GM21367 (cell line): Measurements from ENCODE around the gene POC5.

Experiments
- ATAC-seq: cut with Tn5 transposase; IDR thresholded peaks from one replicate; pipeline ENCODE4 v1.9.1; 2021; ENCODE audit not compliant: unreplicated experiment

Gene POC5

DNA sequence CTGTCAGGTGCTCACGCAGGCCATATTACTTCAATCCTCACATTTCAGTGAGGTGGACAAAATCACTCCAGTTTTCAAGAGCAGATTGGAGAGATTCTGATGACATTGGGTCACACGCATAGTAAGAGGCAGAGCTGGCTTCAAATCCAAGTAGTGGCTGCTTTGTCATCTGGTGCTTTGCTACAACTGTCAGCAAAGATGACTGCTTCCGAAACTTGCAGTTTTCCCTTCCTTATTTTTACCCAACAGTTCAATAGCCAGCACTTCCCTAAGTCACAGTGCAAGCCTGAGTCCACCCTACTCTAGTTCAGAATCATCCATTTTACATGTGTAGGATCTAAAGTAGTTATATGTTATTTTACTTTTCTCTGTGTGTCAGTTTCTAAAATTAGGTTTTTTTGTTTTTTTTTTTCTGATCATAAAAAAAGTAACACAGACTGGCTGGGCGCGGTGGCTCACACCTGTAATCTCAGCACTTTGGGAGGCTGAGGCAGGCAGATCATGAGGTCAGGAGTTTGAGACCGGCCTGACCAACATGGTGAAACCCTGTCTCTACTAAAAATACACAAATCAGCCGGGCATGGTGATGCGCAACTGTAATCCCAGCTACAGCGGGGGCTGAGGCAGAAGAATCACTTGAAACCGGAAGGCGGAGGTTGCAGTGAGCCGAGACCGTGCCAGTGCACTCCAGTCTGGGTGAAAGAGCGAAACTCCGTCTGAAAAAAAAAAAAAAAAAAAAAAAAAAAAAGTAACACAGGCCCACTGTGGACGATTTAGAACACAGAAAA, 56.4 kb downstream of the POC5 start:
- no peak for ATAC-seq

DNA sequence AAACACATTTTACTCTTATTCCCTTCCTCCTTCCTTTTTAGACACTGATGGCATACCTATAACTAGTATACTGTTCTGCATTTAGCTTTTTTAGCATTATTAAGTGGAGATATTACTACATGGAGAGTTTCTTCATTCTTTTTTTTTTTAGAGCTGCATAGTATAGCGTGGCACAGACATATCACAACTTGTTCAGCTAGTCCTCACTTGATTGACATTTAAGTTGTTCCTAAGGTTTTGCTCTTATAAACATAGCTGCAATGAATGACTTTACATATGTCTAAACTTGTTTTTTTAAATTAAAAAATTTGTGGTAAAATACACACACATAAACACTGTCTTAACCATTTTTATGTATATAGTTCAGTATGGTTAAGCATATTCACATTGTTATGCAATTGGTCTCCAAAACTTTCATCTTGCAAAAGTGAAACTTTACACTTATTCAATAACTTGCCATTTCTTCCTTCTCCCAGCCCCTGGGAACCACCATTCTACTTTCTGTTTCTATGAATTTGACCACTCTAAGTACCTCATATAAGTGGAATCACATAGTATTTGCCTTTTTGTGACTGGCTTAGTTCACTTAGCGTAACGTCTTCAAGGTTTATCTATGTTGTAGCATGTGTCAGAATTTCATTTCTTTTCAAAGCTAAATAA, 57.3 kb downstream of the POC5 start:
- no peak for ATAC-seq

DNA sequence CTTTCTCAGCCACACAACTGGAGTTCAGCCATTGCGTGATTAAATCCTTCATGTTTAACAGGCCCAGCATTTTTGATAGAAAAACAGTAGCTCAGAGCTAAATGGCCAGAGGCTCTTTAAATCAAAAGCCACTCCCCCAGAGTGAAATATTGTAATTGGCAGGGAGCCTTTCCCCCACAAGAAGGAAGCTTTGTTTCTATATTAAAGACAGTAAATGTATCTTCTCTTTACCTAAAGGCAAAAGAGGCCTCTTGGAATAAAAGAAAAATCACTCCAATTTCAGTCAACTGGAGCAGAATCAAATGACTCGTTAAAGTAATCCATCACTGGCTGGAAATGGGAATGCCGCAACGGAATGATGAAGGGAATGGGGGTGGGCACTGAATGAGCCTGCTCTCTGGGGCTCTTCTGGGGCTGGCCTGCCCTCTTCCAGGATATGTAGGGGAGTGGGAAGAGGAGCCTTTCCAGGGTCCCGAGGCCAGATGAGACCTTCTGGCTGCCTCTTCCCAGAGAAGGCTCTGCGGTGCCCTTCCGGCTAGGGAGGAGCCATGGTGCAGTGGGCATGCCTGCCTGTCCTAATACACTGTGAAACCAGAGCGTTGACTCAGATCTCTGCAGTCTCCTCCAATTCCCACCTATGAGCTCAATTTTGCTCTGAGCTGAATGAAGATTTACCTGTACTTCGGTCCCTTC, 60.8 kb downstream of the POC5 start:
- ATAC-seq: no peak

DNA sequence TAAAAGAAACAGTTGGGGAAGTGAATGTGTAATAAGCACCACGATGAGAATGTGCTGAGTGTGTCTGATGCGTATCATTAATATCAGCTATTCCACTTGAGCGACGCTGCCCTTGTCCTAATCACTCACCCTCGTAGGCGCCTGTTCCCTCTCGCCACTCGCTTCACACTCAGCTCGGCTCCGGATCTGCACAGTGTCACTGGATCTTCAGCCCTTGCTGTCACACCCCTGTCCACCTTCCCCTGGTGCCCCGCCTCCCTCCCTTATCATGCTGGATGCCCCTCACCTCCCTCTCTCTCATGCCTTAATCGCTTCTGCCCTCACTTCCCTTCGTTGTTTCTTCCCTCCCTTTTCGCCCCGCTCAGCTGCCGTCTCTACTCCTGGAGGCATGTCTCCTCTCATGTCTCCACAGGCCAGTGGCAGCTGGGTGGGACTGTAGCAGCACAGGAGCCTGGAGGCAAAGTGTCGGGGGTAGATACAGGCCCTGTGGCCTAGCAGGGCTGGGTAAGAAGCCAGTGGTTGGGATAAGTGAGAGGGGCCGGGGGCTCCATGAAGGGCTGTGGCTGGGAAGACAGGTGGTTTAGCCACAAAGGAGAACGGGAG, 62.4 kb downstream of the POC5 start:
- no peak for ATAC-seq

DNA sequence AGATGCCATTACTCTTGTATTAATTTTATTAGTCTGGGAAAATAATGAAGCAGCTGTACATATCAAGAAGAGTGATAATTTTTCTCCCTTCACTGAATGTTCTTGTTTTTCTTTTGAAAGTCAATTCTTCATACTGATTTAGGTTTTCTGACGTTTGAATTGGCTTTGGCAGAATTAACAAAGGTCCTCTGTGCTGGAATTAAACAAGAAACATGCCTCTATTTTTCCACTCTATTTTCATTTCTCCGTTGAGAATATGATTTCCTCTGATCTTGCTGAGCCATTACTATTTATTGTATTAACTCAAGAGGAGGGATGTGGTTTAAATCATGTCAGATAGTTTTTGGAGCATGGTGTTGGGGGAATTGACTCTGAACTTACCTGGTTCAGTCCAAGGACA, 63.7 kb downstream of the POC5 start:
- no peak for ATAC-seq

DNA sequence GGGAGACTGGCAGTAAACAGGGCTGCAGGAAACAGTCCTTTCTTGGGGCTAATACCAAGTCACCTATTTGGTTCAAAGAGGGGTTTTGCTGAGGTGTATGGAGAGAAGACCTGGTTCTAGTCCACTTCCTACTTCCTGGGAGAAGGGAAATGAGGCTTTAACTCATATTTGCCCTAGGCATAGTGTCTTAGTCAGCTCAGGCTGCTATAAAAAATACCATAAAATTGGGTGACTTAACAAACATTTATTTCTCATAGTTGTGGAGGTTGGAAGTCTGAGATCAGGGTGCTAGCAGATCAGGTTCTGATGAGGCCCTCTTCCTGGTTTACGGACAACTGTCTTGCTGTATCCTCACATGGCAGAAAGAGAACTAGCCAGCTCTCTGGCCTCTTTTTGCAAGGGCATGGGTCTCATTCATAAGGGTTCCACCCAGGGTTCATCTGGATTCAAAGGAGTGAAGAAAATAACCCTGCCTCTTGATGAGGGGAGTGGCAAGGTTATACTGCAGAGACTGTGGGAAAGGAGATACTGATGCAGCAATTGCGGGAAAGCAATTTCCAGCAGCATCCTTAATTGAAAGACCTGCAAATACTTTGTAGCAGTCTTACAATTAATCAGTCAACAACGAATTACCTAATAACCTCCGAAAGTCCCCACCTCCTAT, 65.5 kb downstream of the POC5 start:
- no peak for ATAC-seq

DNA sequence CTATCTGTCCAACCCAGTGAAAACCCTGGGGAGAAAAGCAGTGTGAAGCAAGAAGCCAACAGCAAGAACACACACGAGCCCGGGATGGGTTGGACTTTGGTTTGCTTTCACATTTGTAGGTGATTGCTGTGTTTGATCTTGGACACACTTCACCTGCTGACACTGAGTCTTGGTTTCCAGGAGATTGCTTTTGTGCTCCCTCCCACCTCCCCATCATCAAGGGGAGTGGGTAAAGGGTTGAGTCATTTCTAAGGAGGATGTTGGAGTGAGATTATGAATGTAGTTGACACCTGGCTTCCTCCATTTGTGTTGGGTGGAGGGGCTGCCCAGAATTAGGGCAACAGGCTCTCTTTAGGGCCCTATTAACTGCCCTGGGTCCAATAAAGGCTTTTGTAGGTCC, 68.5 kb downstream of the POC5 start:
- no peak for ATAC-seq

DNA sequence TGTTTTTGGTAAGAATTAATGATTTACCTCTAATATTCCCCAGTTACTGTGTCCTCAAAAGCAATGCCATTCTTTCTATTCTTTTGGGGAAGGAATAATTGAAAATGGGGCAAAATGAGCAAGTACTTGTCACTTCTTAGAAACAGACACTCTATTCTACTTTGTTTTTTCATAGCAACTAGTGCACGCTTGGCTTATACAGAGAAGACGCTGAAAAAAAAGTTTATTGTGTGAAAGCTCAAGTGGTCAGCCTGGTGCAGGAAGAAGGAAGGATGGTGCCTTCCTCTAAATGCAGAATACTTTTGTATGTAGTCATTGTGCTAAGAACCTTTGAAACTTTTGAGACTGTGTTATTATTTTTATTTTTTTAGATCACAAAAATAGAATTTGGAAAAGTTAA, 76.4 kb downstream of the POC5 start:
- no peak for ATAC-seq

DNA sequence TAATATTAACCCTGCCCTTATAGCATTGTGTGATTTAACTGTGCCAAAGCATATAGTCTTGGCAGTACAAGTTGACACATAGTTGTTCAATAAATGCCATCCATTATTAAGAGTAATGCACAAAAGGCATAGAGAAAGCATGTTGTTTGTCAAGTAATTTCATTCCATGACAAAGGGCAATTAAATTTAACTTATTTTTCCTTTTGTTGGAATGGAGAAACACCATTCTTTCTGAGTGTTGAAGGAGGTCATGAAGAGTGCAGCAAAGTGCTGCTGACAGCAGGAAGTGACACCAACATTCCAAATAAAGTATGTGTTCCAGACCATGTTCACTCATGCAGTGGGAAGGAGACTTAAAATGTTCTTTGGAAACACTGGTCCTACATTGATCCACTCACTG, 76.8 kb downstream of the POC5 start:
- no peak for ATAC-seq

DNA sequence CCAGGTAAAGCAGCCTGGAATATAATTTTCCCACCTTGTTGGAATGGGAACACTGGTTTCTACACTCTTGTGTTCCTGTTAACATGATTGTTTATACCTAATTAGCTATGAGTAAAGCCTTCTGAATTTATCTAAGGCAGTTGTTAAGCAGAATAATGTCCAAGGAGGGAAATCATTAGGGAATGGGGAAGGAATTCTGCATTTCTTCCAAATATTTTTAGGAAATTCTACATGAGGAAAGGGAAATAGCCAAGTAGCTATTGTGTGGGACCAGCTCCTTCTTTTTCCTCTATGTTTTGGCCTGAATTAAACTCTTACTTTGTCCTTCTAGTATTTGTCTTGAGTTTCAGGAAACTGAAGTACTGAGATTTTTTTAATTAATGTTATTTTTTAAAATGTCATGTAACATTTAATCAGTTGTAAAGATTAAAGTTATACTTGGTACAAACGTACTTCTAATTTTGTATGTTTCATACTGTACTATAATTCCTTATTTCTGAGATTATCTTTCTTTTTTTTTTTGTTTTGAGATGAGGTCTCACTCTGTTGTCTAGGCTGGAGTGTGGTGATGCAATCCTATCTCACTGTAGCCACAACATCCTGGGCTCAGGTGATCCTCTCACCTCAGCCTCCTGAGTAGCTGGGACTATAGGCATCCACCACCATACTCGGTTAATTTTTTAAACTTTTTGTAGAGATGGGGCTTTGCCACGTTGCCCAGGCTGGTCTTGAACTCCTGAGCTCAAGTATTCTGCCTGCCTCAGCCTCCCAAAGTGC, 77.5 kb downstream of the POC5 start:
- no peak for ATAC-seq

DNA sequence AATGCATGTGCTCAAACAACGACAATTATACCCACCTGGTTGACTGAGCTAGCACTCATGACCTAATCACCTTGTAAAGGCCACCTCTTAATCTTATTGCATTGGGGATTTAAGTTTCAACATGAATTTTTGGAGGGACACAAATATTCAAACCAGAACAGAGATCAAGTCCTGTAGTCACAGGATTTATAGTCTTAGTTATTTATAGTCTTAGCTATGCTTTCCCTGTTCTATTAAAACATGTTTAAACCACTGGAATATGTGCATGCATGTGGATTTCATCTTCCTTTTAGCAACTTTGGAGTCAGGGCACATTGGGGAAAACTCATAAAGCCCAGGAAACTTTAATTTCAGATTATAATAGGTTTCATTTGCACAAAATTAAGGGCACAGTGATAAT, 79.3 kb downstream of the POC5 start:
- no peak for ATAC-seq

DNA sequence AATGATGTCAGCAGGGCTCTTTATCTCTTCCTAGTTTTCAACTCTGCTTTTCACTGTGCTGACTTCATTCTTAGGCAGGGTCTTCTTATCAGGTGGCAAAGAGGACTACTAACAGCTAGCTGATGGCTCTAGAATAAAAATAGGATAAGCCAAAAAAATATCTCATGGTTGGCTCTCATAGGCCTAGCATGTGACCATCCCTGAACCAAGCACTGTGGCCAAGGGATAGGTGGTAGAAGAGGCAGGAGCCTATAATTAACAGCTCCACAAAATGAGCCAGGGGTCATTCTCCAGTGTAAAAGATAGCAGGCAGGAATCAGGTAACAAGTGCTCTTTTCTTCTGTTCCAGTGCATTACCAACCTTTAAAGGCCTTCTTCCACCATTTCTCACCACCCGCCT, 84.9 kb downstream of the POC5 start:
- ATAC-seq: no peak

DNA sequence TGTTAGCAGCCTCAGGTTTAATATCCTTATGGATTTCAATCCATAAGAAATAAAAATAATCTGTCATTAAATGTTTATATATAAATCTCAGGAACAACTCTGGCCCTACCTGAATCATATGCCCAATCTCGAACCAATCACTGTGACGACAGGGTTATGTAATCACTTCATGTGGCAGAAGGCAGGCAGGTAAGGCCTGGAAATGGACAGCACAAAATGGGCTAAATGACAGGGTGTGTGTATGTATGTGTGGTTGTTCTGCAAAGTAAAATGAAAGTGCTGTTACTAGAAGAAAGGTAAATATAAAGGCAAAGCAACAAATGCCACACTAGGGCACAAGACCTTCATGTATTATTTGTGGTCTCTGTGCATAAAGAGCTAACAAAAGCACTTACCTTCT, 86.4 kb downstream of the POC5 start:
- no peak for ATAC-seq

DNA sequence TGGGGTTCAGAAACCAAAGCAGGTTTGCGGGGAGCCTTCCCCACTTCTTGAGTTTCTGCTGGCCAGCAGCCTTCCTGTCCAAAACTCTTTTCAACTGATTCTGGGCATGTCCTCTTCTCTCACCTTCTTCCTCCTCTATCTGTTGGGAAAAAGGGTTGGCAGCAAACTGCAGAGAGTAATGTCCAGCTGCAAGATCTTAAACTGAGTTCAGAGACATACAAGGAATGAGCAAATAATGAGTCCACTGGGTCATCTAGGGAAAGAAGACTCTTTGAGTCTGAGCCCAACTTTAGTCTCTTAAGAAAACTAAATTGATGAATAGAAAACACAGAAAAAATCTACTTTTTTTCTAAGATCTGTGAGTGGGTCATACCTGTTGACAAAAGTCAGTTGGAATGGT, 89.4 kb downstream of the POC5 start:
- ATAC-seq: no peak

DNA sequence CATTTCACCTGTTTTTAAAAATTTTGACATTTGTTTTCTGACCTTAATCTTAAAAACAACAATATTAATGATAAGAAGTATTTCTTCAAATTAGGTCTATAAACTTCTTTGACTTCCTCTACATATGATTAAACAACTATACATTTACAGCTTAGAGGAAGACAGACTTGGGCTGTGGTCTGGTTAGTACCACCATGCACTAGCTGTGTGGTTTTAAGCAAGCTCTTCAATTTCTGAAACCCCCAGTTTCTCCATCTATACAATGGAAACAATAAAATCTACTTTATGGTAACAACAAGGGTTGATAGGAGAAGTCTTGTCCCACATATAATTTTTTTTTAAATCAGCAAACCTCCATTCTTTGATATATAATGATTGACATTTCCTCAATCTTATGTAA, 90.3 kb downstream of the POC5 start:
- no peak for ATAC-seq
